Astrocyte of the spinal cord (primary cell): Measurements from ENCODE around the gene KCNJ6.

ENCODE experiments used
- DNase-seq: peaks from one replicate; pipeline ENCODE4 v3.0.0; 2011; ENCODE audit warnings: low read depth, low spot score
- H3K4me3 ChIP-seq: 2 replicates; pipeline ENCODE4 v1.5.1; 2011; ENCODE audit warnings: low read depth, mild to moderate bottlenecking, low read length, moderate library complexity
- CTCF ChIP-seq: IDR thresholded peaks from 2 replicates; pipeline ENCODE4 v1.5.1; 2012; ENCODE audit warnings: low read depth, mild to moderate bottlenecking, low read length, inconsistent platforms
- in situ Hi-C: cut with HindIII; loops from 2 replicates; pipeline ENCODE4 v1.10.0; 2017; ENCODE audit warnings: low sequenced_read_pairs

KCNJ6 gene

DNA sequence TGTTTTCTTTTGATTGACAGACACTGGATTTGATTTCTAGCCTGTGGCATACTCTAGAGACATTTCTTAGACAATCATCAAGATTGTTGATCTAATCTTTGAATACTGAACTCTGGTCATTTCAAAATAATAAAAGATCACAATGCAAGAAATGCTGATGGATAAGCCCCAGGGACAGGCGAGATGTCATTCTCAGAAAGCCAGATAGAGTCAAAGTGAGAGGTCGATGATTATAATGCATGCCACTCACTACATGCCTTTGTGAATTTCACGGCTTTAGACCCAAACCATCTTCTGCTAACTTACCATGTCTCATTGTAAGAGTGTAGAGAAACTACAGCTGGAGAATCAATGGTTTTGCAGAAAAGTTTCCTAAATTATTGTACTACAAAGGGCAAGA lies 292.6 kb downstream of the KCNJ6 start:
- in situ Hi-C loops: no loop called here
- no peak for TF ChIP-seq CTCF
- DNase-seq: no peak
- no peak overlapping the region for H3K4me3 ChIP-seq

DNA sequence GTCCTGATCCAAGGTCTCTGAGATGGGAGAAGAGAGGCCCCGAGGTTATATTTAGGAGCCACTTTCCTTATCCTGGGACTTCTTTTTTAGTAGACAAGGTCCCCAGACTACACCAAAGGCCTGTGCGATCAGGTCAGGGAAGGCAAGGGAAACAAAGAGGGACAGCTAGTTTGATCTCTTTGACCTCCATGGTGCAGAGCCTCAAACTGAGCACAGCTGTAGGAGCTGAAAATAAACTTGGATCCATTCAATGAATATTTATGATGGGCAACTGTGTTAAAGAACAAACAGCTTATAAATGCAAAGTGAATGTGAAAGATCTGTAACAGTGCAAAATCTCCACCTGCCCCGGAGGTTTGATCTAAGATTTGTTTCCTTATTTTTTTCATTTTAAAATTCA lies 293.1 kb downstream of the KCNJ6 start:
- H3K4me3 ChIP-seq: no peak overlapping the region
- TF ChIP-seq CTCF: no peak
- in situ Hi-C loops: no loop called here
- no peak for DNase-seq

- in situ Hi-C loops: no loop called here
- no peak for DNase-seq
- H3K4me3 ChIP-seq: no peak overlapping the region
- TF ChIP-seq CTCF: no peak
Measured at GRCh38 chr21:37622755-37623154, 293.5 kb downstream of the KCNJ6 start.

DNA sequence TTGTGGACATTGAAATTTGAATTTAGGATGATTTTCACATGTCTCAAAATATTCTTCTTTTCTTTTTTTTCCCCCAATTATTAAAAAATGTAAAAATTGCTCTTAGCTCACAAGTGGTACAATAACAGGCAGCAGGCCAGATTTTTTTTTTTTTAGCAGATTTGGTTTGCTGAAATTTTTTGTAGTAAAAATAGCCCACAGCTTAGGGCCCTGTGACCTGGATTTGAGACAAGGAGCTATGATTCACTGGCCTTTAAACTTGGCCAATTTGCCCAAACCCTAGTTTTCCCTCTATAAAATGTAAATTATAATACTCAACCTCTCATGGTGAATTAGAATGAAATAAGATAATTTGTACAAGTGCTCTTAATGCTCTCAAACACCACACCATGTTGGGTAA lies 295.9 kb downstream of the KCNJ6 start:
- in situ Hi-C loops: no loop called here
- H3K4me3 ChIP-seq: no peak overlapping the region
- DNase-seq: no peak
- no peak for TF ChIP-seq CTCF

GRCh38 chr21:37619464-37619974 lies 296.7 kb downstream of the KCNJ6 start:
- no peak for TF ChIP-seq CTCF
- H3K4me3 ChIP-seq: no peak overlapping the region
- DNase-seq: no peak
- in situ Hi-C loops: no loop called here

GRCh38 chr21:37618081-37618480 lies 298.2 kb downstream of the KCNJ6 start:
- H3K4me3 ChIP-seq: no peak overlapping the region
- DNase-seq: no peak
- in situ Hi-C loops: no loop called here
- no peak for TF ChIP-seq CTCF

- DNase-seq: no peak
- in situ Hi-C loops: no loop called here
- TF ChIP-seq CTCF: no peak
- H3K4me3 ChIP-seq: no peak overlapping the region
Measured at GRCh38 chr21:37615962-37616361, 300.3 kb downstream of the KCNJ6 start.
